Loucy (cell line): Measurements from ENCODE around the gene MYO3B.

Experiments
- EZH2phosphoT487 ChIP-seq: fragments of 200-600 bp; IDR thresholded peaks from 2 replicates; pipeline ENCODE4 v1.6.1; 2018; ENCODE audit warnings: antibody characterized with exemption, mild to moderate bottlenecking, moderate library complexity, borderline replicate concordance
- TF ChIP-seq, protein P1 (sequence below): fragments of 200-600 bp; sonication (generic); conservative IDR thresholded peaks from 2 replicates; pipeline ENCODE4 v1.5.1; 2014; ENCODE audit warnings: mild to moderate bottlenecking, antibody characterized with exemption, low read length

DNA sequence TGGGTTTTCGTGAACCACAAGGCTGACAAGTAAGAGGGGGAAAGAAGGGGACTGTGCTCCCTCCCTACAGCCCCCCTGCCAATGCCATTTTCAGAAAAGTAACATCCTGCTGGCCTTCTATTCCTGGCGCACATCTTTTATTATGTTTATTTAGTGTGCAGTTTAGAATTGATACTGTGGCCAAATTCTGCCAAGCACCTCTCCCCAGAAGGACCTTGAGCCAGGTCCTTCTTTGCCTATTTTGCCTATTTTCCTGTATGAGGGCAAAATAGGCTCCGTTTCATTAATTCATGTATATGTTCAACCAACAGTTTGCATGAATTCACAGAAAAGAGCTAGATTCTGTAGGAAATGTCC is 136.0 kb downstream of the MYO3B start:
- TF ChIP-seq, protein P1, sequence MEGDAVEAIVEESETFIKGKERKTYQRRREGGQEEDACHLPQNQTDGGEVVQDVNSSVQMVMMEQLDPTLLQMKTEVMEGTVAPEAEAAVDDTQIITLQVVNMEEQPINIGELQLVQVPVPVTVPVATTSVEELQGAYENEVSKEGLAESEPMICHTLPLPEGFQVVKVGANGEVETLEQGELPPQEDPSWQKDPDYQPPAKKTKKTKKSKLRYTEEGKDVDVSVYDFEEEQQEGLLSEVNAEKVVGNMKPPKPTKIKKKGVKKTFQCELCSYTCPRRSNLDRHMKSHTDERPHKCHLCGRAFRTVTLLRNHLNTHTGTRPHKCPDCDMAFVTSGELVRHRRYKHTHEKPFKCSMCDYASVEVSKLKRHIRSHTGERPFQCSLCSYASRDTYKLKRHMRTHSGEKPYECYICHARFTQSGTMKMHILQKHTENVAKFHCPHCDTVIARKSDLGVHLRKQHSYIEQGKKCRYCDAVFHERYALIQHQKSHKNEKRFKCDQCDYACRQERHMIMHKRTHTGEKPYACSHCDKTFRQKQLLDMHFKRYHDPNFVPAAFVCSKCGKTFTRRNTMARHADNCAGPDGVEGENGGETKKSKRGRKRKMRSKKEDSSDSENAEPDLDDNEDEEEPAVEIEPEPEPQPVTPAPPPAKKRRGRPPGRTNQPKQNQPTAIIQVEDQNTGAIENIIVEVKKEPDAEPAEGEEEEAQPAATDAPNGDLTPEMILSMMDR, result no peak
- no peak for TF ChIP-seq EZH2phosphoT487
